Endothelial cell of umbilical vein (primary cell): ENCODE results near the gene CLTB. TPM values are rescaled to one million over a fixed set of nuclear protein-coding genes. Genes with fewer than 3 reads are reported as not detected.

ENCODE experiments used
- BruUV-seq: library from RNA; stranded (reverse); fragments of 400-500 nt; replicated peaks from 2 replicates; lab custom pipeline; 2021; lab: Mats Ljungman, UMichigan
- CTCF ChIA-PET: fragments of 300-600, 350-600 bp; sonication (Branson Sonifier 250); formaldehyde crosslinking; loops from one replicate; lab custom pipeline; 2021; ENCODE audit warnings: antibody characterized with exemption, inconsistent platforms; lab: Charles Lee
- POLR2A ChIA-PET: fragments of 300-600, 350-600 bp; sonication (Branson Sonifier 250); formaldehyde crosslinking; loops from one replicate; lab custom pipeline; 2021; ENCODE audit warnings: antibody characterized with exemption, inconsistent platforms; lab: Charles Lee
- DNase-seq: peaks from one replicate; pipeline ENCODE4 v3.0.0-alpha.2; 2011; ENCODE audit warnings: low read depth, low spot score
- FAIRE-seq: peaks from 2 replicates; lab custom pipeline; 2011; peaks lifted over from hg19 to GRCh38; lab: Jason Lieb, UNC
- H2AFZ ChIP-seq: 2 replicates; pipeline ENCODE4 v1.6.0; 2012; ENCODE audit warnings: low read depth, low read length, control low read depth, inconsistent platforms
- H3K27ac ChIP-seq: 2 replicates; pipeline ENCODE4 v1.5.1; 2011; ENCODE audit warnings: low read depth, mild to moderate bottlenecking, control low read depth, low read length, moderate library complexity; ENCODE audit not compliant: insufficient read depth
- H3K27me3 ChIP-seq, 2 experiments: 2 replicates each; pipeline versions ENCODE4 v1.6.0 to v1.6.1; 2011; ENCODE audit warnings: low read length in 2 of 2, mixed read lengths in 1 of 2; ENCODE audit not compliant: control insufficient read depth in 2 of 2, insufficient read depth in 2 of 2
- H3K36me3 ChIP-seq, 2 experiments: 2 replicates in 1 of 2; 3 replicates in 1 of 2; pipeline ENCODE4 v1.5.1; 2011; ENCODE audit warnings: low read length in 2 of 2, mild to moderate bottlenecking in 1 of 2, moderate library complexity in 1 of 2; ENCODE audit not compliant: control insufficient read depth in 2 of 2, insufficient read depth in 2 of 2; ENCODE audit errors: extremely low read depth in 1 of 2
- H3K4me1 ChIP-seq: 3 replicates; pipeline ENCODE4 v1.5.1; 2011; ENCODE audit warnings: mild to moderate bottlenecking, low read length; ENCODE audit not compliant: control insufficient read depth, insufficient read depth; ENCODE audit errors: extremely low read depth
- H3K4me2 ChIP-seq: 2 replicates; pipeline ENCODE4 v1.6.1; 2011; ENCODE audit warnings: low read length, control low read depth, mixed read lengths; ENCODE audit not compliant: insufficient read depth
- H3K4me3 ChIP-seq, 3 experiments: fragments of 200-600 bp in 1 of 3; sonication (generic), shearing (Covaris generic) in 1 of 3; replicated peaks in 1 of 3; 2 replicates each; pipeline ENCODE4 v1.5.1; 2011 to 2016; ENCODE audit warnings: control low read depth in 3 of 3, low read length in 3 of 3, mild to moderate bottlenecking in 2 of 3, inconsistent platforms in 1 of 3, low read depth in 1 of 3, moderate library complexity in 1 of 3; ENCODE audit not compliant: insufficient read depth in 1 of 3
- H3K79me2 ChIP-seq: 2 replicates; pipeline ENCODE4 v1.6.0; 2012; ENCODE audit warnings: low read length, inconsistent platforms; ENCODE audit not compliant: control insufficient read depth, insufficient read depth
- H3K9ac ChIP-seq: replicated peaks from 2 replicates; pipeline ENCODE3; 2011; ENCODE audit warnings: low read length, control low read depth; ENCODE audit not compliant: insufficient read depth; ENCODE audit errors: extremely low read depth
- H3K9me1 ChIP-seq: replicated peaks from 3 replicates; pipeline ENCODE4 v1.6.0; 2011; ENCODE audit warnings: mild to moderate bottlenecking, low read length; ENCODE audit not compliant: control insufficient read depth, insufficient read depth; ENCODE audit errors: extremely low read depth
- H3K9me3 ChIP-seq: replicated peaks from 2 replicates; pipeline ENCODE4 v1.5.1; 2012; ENCODE audit warnings: low read length, inconsistent platforms; ENCODE audit not compliant: control insufficient read depth, insufficient read depth
- H4K20me1 ChIP-seq: replicated peaks from 2 replicates; pipeline ENCODE3; 2011; ENCODE audit warnings: mild to moderate bottlenecking, low read length; ENCODE audit not compliant: control insufficient read depth, insufficient read depth; ENCODE audit errors: extremely low read depth
- CTCF ChIP-seq, 2 donors: IDR thresholded peaks; 1 replicate in 1 of 2; 2 replicates in 1 of 2; pipeline ENCODE4 v1.5.1; 2011; ENCODE audit warnings: low read length in 2 of 2, mild to moderate bottlenecking in 2 of 2, moderate library complexity in 2 of 2, control low read depth in 1 of 2, inconsistent platforms in 1 of 2, low read depth in 1 of 2; ENCODE audit not compliant: insufficient read depth in 1 of 2; ENCODE audit errors: extremely low read depth in 1 of 2
- EZH2 ChIP-seq: IDR thresholded peaks from 2 replicates; pipeline ENCODE4 v1.6.1; 2012; ENCODE audit warnings: borderline replicate concordance, low read depth, mild to moderate bottlenecking, moderate library complexity, low read length, inconsistent platforms; ENCODE audit not compliant: severe bottlenecking
- FOS ChIP-seq: IDR thresholded peaks from 2 replicates; pipeline ENCODE4 v1.6.1; 2011; ENCODE audit warnings: mild to moderate bottlenecking, low read length, moderate library complexity, borderline replicate concordance; ENCODE audit not compliant: insufficient read depth
- GATA2 ChIP-seq: IDR thresholded peaks from 2 replicates; pipeline ENCODE4 v1.7.0; 2011; ENCODE audit warnings: low read depth, mild to moderate bottlenecking, moderate library complexity, mixed read lengths, low read length; ENCODE audit not compliant: insufficient read length, insufficient read depth
- JUN ChIP-seq: IDR thresholded peaks from 2 replicates; pipeline ENCODE4 v1.6.1; 2011; ENCODE audit warnings: borderline replicate concordance, low read depth; ENCODE audit not compliant: insufficient read length, insufficient read depth
- MAX ChIP-seq: IDR thresholded peaks from 2 replicates; pipeline ENCODE4 v1.6.1; 2011; ENCODE audit not compliant: insufficient read depth, insufficient read length
- MYC ChIP-seq: IDR thresholded peaks from one replicate; pipeline ENCODE4 v1.6.1; 2011; ENCODE audit warnings: mild to moderate bottlenecking, low read depth, low read length
- POLR2A ChIP-seq: IDR thresholded peaks from 2 replicates; pipeline ENCODE4 v1.6.1; 2012; ENCODE audit warnings: low read depth, mild to moderate bottlenecking, control low read depth, low read length
- POLR2AphosphoS5 ChIP-seq: IDR thresholded peaks from 2 replicates; pipeline ENCODE4 v1.6.1; 2012; ENCODE audit warnings: low read depth, mild to moderate bottlenecking, control low read depth, low read length, moderate library complexity; ENCODE audit not compliant: insufficient read depth
- dilution Hi-C: fragments of 300-500 bp; cut with MboI; formaldehyde crosslinking; loops from one replicate; pipeline ENCODE4 v1.15.0; 2019; ENCODE audit warnings: low sequenced_read_pairs; ENCODE audit not compliant: extremely low pct_ligation_motif_present
- intact Hi-C: fragments of 100-400 bp; cut with micrococcal nuclease; formaldehyde crosslinking; loops from one replicate; pipeline ENCODE4 v1.10.0; 2022
- polyA plus RNA-seq, 4 experiments: library from polyadenylated mRNA; depleted of rRNA in 3 of 4; stranded (reverse) in 3 of 4; unstranded in 1 of 4; fragments of >200 nt; gene quantifications; 2 replicates each; pipeline versions ENCODE4 v1.2.1 to v1.2.3, GENCODE V29; 2011 to 2012; ENCODE audit warnings: missing spikeins in 1 of 4
- total RNA-seq: library from RNA; stranded (reverse); gene quantifications from 2 replicates; pipeline ENCODE4 v1.2.3, GENCODE V29; 2021

Gene CLTB
- total and polyA plus RNA-seq, 2 donors (not counting 3 experiments of a cell fraction or from before 2014, with no cell fraction given), result 73.2 to 111 TPM

GRCh38 chr5:176384366-176384930, 31.9 kb downstream of the CLTB start:
- H3K9ac ChIP-seq, result no peak overlapping the region
- H3K27me3 ChIP-seq, result no peaks in the 10 kb centered on the region
- CTCF ChIA-PET, result interaction anchor here (0.7 kb wide), 1 partner anchor 10 kb away, joined by 3 read pairs; no protein-coding TSS in a partner anchor
- no peak for TF ChIP-seq JUN
- TF ChIP-seq MYC, result no peak
- TF ChIP-seq GATA2, result no peak
- no peak for TF ChIP-seq POLR2AphosphoS5
- TF ChIP-seq FOS, result no peak
- TF ChIP-seq POLR2A, result no peak
- no peak for TF ChIP-seq MAX
- TF ChIP-seq EZH2, result no peak
- no peak for TF ChIP-seq CTCF (IDR thresholded peaks at IDR 0.05; ENCODE audit: extremely low read depth in 1 of 2, insufficient read depth in 1 of 2, low read depth in 1 of 2, low read length in 2 of 2)
- H3K79me2 ChIP-seq, result peaks cover 34% of the 10 kb centered on the region
- dilution Hi-C loops (no loop called here), intact Hi-C loops (loop anchor here (10.0 kb wide), 1 partner anchor 1210 kb away; the partner anchor contains the start of gene TMED9)
- no peak overlapping the region for H3K27ac ChIP-seq
- no peaks in the 10 kb centered on the region for H3K9me3 ChIP-seq
- H4K20me1 ChIP-seq, result no peaks in the 10 kb centered on the region
- H3K4me2 ChIP-seq, result no peak overlapping the region
- H3K4me1 ChIP-seq, result peaks cover 11% of the 10 kb centered on the region
- peaks cover 12 to 23% of the 10 kb centered on the region in 2 experiments for H3K36me3 ChIP-seq
- POLR2A ChIA-PET, result no interaction called here
- no peak overlapping the region for H3K4me3 ChIP-seq
- DNase-seq (no peak), FAIRE-seq (no peak)
- no peaks in the 10 kb centered on the region for H3K9me1 ChIP-seq
- no TSS peak for BruUV-seq
- no peak overlapping the region for H2AFZ ChIP-seq
